LNCaP clone FGC (cell line): ENCODE measurements around the gene ARMC10.
"Not testable (repeated sequence)": the region's sequence is repeated elsewhere in the genome, so short reads cannot be mapped to it uniquely, and the experiment has no call there.

Source experiments
- DNase-seq: peaks from one replicate; pipeline ENCODE4 v3.0.0-alpha.2; 2011; ENCODE audit warnings: low read depth
- H3K4me3 ChIP-seq: 2 replicates; pipeline ENCODE4 v1.5.1; 2011; ENCODE audit warnings: mild to moderate bottlenecking, low read depth, low read length, control low read depth
- CTCF ChIP-seq: IDR thresholded peaks from 2 replicates; pipeline ENCODE4 v1.5.1; 2012; ENCODE audit warnings: mild to moderate bottlenecking; ENCODE audit not compliant: control insufficient read depth, insufficient read depth; ENCODE audit errors: extremely low read depth

ARMC10 gene

GRCh38 chr7:103079836-103080235, 4.9 kb downstream of the ARMC10 start:
- H3K4me3 ChIP-seq: no peak overlapping the region
- no peak for TF ChIP-seq CTCF
- no peak for DNase-seq

- H3K4me3 ChIP-seq: no peak overlapping the region
- no peak for TF ChIP-seq CTCF
- DNase-seq: no peak
Measured at GRCh38 chr7:103080923-103081322, 6.0 kb downstream of the ARMC10 start.

GRCh38 chr7:103082497-103082896, 7.6 kb downstream of the ARMC10 start:
- DNase-seq: no peak
- TF ChIP-seq CTCF: no peak
- H3K4me3 ChIP-seq: no peak overlapping the region

- H3K4me3 ChIP-seq: no peak overlapping the region
- no peak for TF ChIP-seq CTCF
- DNase-seq: no peak
Measured at GRCh38 chr7:103083210-103083609, 8.3 kb downstream of the ARMC10 start.

GRCh38 chr7:103092321-103092720, 17.4 kb downstream of the ARMC10 start:
- DNase-seq, H3K4me3 ChIP-seq: not testable (repeated sequence)

- no peak overlapping the region for H3K4me3 ChIP-seq
- no peak for DNase-seq
- TF ChIP-seq CTCF: no peak
Measured at GRCh38 chr7:103093429-103093828, 18.5 kb downstream of the ARMC10 start.

- DNase-seq: no peak
- TF ChIP-seq CTCF: peak; percentile 56
Measured at GRCh38 chr7:103094102-103094501, 19.2 kb downstream of the ARMC10 start.

GRCh38 chr7:103095558-103095957, 20.6 kb downstream of the ARMC10 start:
- H3K4me3 ChIP-seq, DNase-seq: not testable (repeated sequence)

More at GRCh38 chr7:103094102-103094501, 19.2 kb downstream of the ARMC10 start:
- H3K4me3 ChIP-seq: no peak overlapping the region
